ENCODE results near the gene SEC23A. TPM values are rescaled to one million over a fixed set of nuclear protein-coding genes. Genes with fewer than 3 reads are reported as not detected.
A peak's percentile ranks its signal among the peaks of the same experiment; 100 is the strongest.
"Not testable (repeated sequence)": the region's sequence is repeated elsewhere in the genome, so short reads cannot be mapped to it uniquely, and the experiment has no call there.

SEC23A gene
- total RNA-seq, 1 experiment from 2014 or later, result 25.6 TPM

- DNase-seq (ENCODE audit: low spot score), result no peak
These were observed 72.8 kb downstream of the SEC23A start for GRCh38 chr14:39030209-39030608.

- no peak for DNase-seq (ENCODE audit: low spot score)
These were observed 73.2 kb downstream of the SEC23A start for GRCh38 chr14:39029789-39030188.

- DNase-seq (ENCODE audit: low spot score), result no peak
These were observed 74.4 kb downstream of the SEC23A start for GRCh38 chr14:39028620-39029019.

- no peak for DNase-seq (ENCODE audit: low spot score)
These were observed 77.0 kb downstream of the SEC23A start for GRCh38 chr14:39025810-39026627.

GRCh38 chr14:39025250-39025809 is 77.7 kb downstream of the SEC23A start:
- DNase-seq (ENCODE audit: low spot score), result no peak

- DNase-seq (ENCODE audit: low spot score), result peak; percentile 25
These were observed 78.8 kb downstream of the SEC23A start for GRCh38 chr14:39023939-39024871.

GRCh38 chr14:39017096-39018016 is 85.7 kb downstream of the SEC23A start:
- DNase-seq (ENCODE audit: low spot score), result peak; percentile 42

- DNase-seq (ENCODE audit: low spot score), result no peak
These were observed 86.3 kb downstream of the SEC23A start for GRCh38 chr14:39016733-39017095.

GRCh38 chr14:39015964-39016577 is 87.0 kb downstream of the SEC23A start:
- DNase-seq (ENCODE audit: low spot score), result no peak

GRCh38 chr14:39015360-39015961 is 87.6 kb downstream of the SEC23A start:
- DNase-seq (ENCODE audit: low spot score), result peak; percentile 50

- no peak for DNase-seq (ENCODE audit: low spot score)
These were observed 88.6 kb downstream of the SEC23A start for GRCh38 chr14:39014460-39014859.

GRCh38 chr14:39008965-39009364 is 94.1 kb downstream of the SEC23A start:
- not testable (repeated sequence) for DNase-seq (ENCODE audit: low spot score)

- no peak for DNase-seq (ENCODE audit: low spot score)
These were observed 96.2 kb downstream of the SEC23A start for GRCh38 chr14:39006721-39007410.

- DNase-seq (ENCODE audit: low spot score), result no peak
These were observed 97.8 kb downstream of the SEC23A start for GRCh38 chr14:39005044-39005880.

- no peak for DNase-seq (ENCODE audit: low spot score)
These were observed 103.1 kb downstream of the SEC23A start for GRCh38 chr14:38999949-39000348.

- no peak for DNase-seq (ENCODE audit: low spot score)
These were observed 108.3 kb downstream of the SEC23A start for GRCh38 chr14:38994731-38995130.

- DNase-seq (ENCODE audit: low spot score), result no peak
These were observed 109.1 kb downstream of the SEC23A start for GRCh38 chr14:38993981-38994380.

GRCh38 chr14:38992067-38992844 is 110.8 kb downstream of the SEC23A start:
- no peak for DNase-seq (ENCODE audit: low spot score)
